NCI-H2107 (cell line): ENCODE data around the gene TMEM132C.

ENCODE experiments used
- DNase-seq: peaks from one replicate; lab custom pipeline; 2025; lab: John Stamatoyannopoulos, UW

The TMEM132C gene

GRCh38 chr12:128667193-128667592 is 400.2 kb downstream of the TMEM132C start:
- no peak for DNase-seq

GRCh38 chr12:128671528-128672042 is 404.6 kb downstream of the TMEM132C start:
- no peak for DNase-seq

GRCh38 chr12:128672428-128672827 is 405.5 kb downstream of the TMEM132C start:
- no peak for DNase-seq

GRCh38 chr12:128672893-128673292 is 405.9 kb downstream of the TMEM132C start:
- no peak for DNase-seq

- DNase-seq, result no peak
Observed at GRCh38 chr12:128675576-128675975, 408.6 kb downstream of the TMEM132C start.

GRCh38 chr12:128680555-128680954 is 413.6 kb downstream of the TMEM132C start:
- DNase-seq, result no peak

- no peak for DNase-seq
Observed at GRCh38 chr12:128682548-128683275, 415.7 kb downstream of the TMEM132C start.

- no peak for DNase-seq
Observed at GRCh38 chr12:128684352-128684751, 417.4 kb downstream of the TMEM132C start.

- no peak for DNase-seq
Observed at GRCh38 chr12:128685903-128686475, 419.0 kb downstream of the TMEM132C start.

- DNase-seq, result no peak
Observed at GRCh38 chr12:128687851-128688250, 420.9 kb downstream of the TMEM132C start.

- peak; percentile 51 for DNase-seq
Observed at GRCh38 chr12:128690641-128691040, 423.7 kb downstream of the TMEM132C start.

- no peak for DNase-seq
Observed at GRCh38 chr12:128693115-128693514, 426.1 kb downstream of the TMEM132C start.

- DNase-seq, result no peak
Observed at GRCh38 chr12:128693771-128694170, 426.8 kb downstream of the TMEM132C start.

GRCh38 chr12:128694445-128694844 is 427.5 kb downstream of the TMEM132C start:
- DNase-seq, result no peak

GRCh38 chr12:128695697-128696096 is 428.7 kb downstream of the TMEM132C start:
- no peak for DNase-seq

GRCh38 chr12:128698301-128698972 is 431.5 kb downstream of the TMEM132C start:
- no peak for DNase-seq

- no peak for DNase-seq
Observed at GRCh38 chr12:128699106-128699505, 432.1 kb downstream of the TMEM132C start.

GRCh38 chr12:128702371-128702770 is 435.4 kb downstream of the TMEM132C start:
- DNase-seq, result no peak

GRCh38 chr12:128705140-128705539 is 438.2 kb downstream of the TMEM132C start:
- no peak for DNase-seq

- no peak for DNase-seq
Observed at GRCh38 chr12:128707488-128707887, 440.5 kb downstream of the TMEM132C start.

GRCh38 chr12:128708789-128709188 is 441.8 kb downstream of the TMEM132C start:
- DNase-seq, result no peak

- DNase-seq, result no peak
Observed at GRCh38 chr12:128709660-128710059, 442.7 kb downstream of the TMEM132C start.

- DNase-seq, result no peak
Observed at GRCh38 chr12:128711486-128711885, 444.5 kb downstream of the TMEM132C start.
